SK-N-SH treated with all-trans-retinoic acid at 6 μM for 48 hours (cell line): ENCODE data around the gene ZNF649.

ENCODE experiments used
- ATAC-seq: fragments of 200-7000 bp; cut with Tn5 transposase; 3 replicates; pipeline ENCODE4 v1.9.1; 2020; ENCODE audit warnings: mild to moderate bottlenecking, moderate library complexity
- ARNTL ChIP-seq: fragments of 450-650 bp; formaldehyde crosslinking; IDR thresholded peaks from 2 replicates; pipeline ENCODE4 v1.5.0; 2020; ENCODE audit warnings: low read depth, mild to moderate bottlenecking, moderate library complexity, borderline replicate concordance
- CSDC2 ChIP-seq: fragments of 250-450 bp; sonication (Bioruptor Pico); IDR thresholded peaks from 2 replicates; pipeline ENCODE4 v1.5.0; 2020; ENCODE audit warnings: mild to moderate bottlenecking, moderate library complexity
- GLIS3 ChIP-seq: fragments of 250-450 bp; sonication (Bioruptor Pico); IDR thresholded peaks from 2 replicates; pipeline ENCODE4 v1.5.0; 2020; ENCODE audit warnings: mild to moderate bottlenecking, moderate library complexity
- ISL1 ChIP-seq: fragments of 250-450 bp; sonication (Bioruptor Pico); IDR thresholded peaks from 2 replicates; pipeline ENCODE4 v2.1.2; 2022; ENCODE audit warnings: mild to moderate bottlenecking, moderate library complexity
- PATZ1 ChIP-seq: fragments of 250-450 bp; sonication (Bioruptor Pico); IDR thresholded peaks from 2 replicates; pipeline ENCODE4 v1.8.0; 2020; ENCODE audit warnings: mild to moderate bottlenecking, moderate library complexity, borderline replicate concordance
- RARB ChIP-seq: fragments of 250-450 bp; sonication (Bioruptor Pico); IDR thresholded peaks from 2 replicates; pipeline ENCODE4 v1.8.0; 2021; ENCODE audit warnings: mild to moderate bottlenecking, moderate library complexity
- SNAI2 ChIP-seq: fragments of 250-450 bp; sonication (Bioruptor Pico); IDR thresholded peaks from 2 replicates; pipeline ENCODE4 v1.5.0; 2020; ENCODE audit warnings: mild to moderate bottlenecking, moderate library complexity
- TSHZ2 ChIP-seq: fragments of 250-450 bp; sonication (Bioruptor Pico); IDR thresholded peaks from 2 replicates; pipeline ENCODE4 v1.5.0; 2020; ENCODE audit warnings: mild to moderate bottlenecking, moderate library complexity
- ZC3H10 ChIP-seq: fragments of 250-450 bp; sonication (Bioruptor Pico); IDR thresholded peaks from 2 replicates; pipeline ENCODE4 v1.5.1; 2021; ENCODE audit warnings: mild to moderate bottlenecking, moderate library complexity
- ZNF565 ChIP-seq: fragments of 450-650 bp; formaldehyde crosslinking; conservative IDR thresholded peaks from 2 replicates; pipeline ENCODE4 v1.5.0; 2020; ENCODE audit warnings: low read depth, mild to moderate bottlenecking, moderate library complexity
- ZNF70 ChIP-seq: fragments of 450-650 bp; formaldehyde crosslinking; IDR thresholded peaks from 2 replicates; pipeline ENCODE4 v1.5.0; 2020; ENCODE audit warnings: mild to moderate bottlenecking, moderate library complexity
- ZNF8 ChIP-seq: fragments of 450-650 bp; formaldehyde crosslinking; IDR thresholded peaks from 2 replicates; pipeline ENCODE4 v1.5.0; 2020; ENCODE audit warnings: mild to moderate bottlenecking, moderate library complexity
- TF ChIP-seq, protein P1 (sequence below): fragments of 250-450 bp; sonication (Bioruptor Pico); IDR thresholded peaks from 2 replicates; pipeline ENCODE4 v1.5.1; 2020; ENCODE audit warnings: low read depth, mild to moderate bottlenecking, moderate library complexity
- TF ChIP-seq, protein P2 (sequence below): fragments of 250-450 bp; sonication (Bioruptor Pico); IDR thresholded peaks from 2 replicates; pipeline ENCODE4 v1.8.0; 2021; ENCODE audit warnings: low read depth, mild to moderate bottlenecking, moderate library complexity, borderline replicate concordance

The ZNF649 gene

GRCh38 chr19:51927859-51928258 is 23.0 kb upstream of the ZNF649 start (continued):
- TF ChIP-seq, protein P1, sequence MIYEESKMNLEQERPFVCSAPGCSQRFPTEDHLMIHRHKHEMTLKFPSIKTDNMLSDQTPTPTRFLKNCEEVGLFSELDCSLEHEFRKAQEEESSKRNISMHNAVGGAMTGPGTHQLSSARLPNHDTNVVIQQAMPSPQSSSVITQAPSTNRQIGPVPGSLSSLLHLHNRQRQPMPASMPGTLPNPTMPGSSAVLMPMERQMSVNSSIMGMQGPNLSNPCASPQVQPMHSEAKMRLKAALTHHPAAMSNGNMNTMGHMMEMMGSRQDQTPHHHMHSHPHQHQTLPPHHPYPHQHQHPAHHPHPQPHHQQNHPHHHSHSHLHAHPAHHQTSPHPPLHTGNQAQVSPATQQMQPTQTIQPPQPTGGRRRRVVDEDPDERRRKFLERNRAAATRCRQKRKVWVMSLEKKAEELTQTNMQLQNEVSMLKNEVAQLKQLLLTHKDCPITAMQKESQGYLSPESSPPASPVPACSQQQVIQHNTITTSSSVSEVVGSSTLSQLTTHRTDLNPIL, result no peak

GRCh38 chr19:51926784-51927741 is 22.2 kb upstream of the ZNF649 start, which contains the start of gene ZNF613:
Gene ZNF613 (plus strand): TSS chr19:51927472. CDS start chr19:51936221, 8,749 bp downstream.
- ATAC-seq, result peak; percentile 95
- TF ChIP-seq ZNF8 (CRISPR knock-in tag) (peak; percentile 47; the same call in 1 of the 2 replicates), ZNF70 (CRISPR knock-in tag) (no peak), SNAI2 (CRISPR knock-in tag) (0 out of 2 replicates have a peak, but pooled peaks have one; percentile 16)
- TF ChIP-seq, all 23 proteins: peak for 2

- no peak for ATAC-seq
Observed at GRCh38 chr19:51926426-51926783, 21.6 kb upstream of the ZNF649 start.

GRCh38 chr19:51921949-51922348 is 17.1 kb upstream of the ZNF649 start:
- ATAC-seq, result no peak
- TF ChIP-seq SNAI2 (CRISPR knock-in tag), result no peak
- no peak for TF ChIP-seq TSHZ2 (CRISPR knock-in tag)
- TF ChIP-seq ZNF8 (CRISPR knock-in tag), result no peak
- TF ChIP-seq CSDC2, result no peak
- no peak for TF ChIP-seq GLIS3 (CRISPR knock-in tag)
- TF ChIP-seq, protein P2, sequence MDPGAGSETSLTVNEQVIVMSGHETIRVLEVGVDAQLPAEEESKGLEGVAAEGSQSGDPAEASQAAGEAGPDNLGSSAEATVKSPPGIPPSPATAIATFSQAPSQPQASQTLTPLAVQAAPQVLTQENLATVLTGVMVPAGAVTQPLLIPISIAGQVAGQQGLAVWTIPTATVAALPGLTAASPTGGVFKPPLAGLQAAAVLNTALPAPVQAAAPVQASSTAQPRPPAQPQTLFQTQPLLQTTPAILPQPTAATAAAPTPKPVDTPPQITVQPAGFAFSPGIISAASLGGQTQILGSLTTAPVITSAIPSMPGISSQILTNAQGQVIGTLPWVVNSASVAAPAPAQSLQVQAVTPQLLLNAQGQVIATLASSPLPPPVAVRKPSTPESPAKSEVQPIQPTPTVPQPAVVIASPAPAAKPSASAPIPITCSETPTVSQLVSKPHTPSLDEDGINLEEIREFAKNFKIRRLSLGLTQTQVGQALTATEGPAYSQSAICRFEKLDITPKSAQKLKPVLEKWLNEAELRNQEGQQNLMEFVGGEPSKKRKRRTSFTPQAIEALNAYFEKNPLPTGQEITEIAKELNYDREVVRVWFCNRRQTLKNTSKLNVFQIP (CRISPR knock-in tag), result no peak
- TF ChIP-seq ARNTL, result no peak
- TF ChIP-seq, protein P1, result no peak
- no peak for TF ChIP-seq ZNF565 (CRISPR knock-in tag)

More at GRCh38 chr19:51926426-51926783, 21.6 kb upstream of the ZNF649 start:
- TF ChIP-seq CSDC2 (no peak), ZC3H10 (CRISPR knock-in tag) (no peak), PATZ1 (CRISPR knock-in tag) (no peak), ZNF565 (CRISPR knock-in tag) (no peak), ZNF8 (CRISPR knock-in tag) (no peak), TSHZ2 (CRISPR knock-in tag) (no peak), RARB (no peak), ISL1 (no peak)
- TF ChIP-seq, protein P1, result no peak
